DMS153 treated with DMSO at 0.1 percent for 48 hours (cell line): ENCODE results near the gene SEPHS2.
"Not testable (repeated sequence)": the region's sequence is repeated elsewhere in the genome, so short reads cannot be mapped to it uniquely, and the experiment has no call there.

Experiments
- DNase-seq: peaks from one replicate; lab custom pipeline; 2025; ENCODE audit not compliant: unreplicated experiment; lab: John Stamatoyannopoulos, UW

The SEPHS2 gene

GRCh38 chr16:30445408-30446202 lies at the start of gene SEPHS2:
SEPHS2 (minus strand) TSS chr16:30445874; CDS start chr16:30445727, 147 bp downstream.
- DNase-seq: peak; percentile 88

- DNase-seq: no peak
Measured at GRCh38 chr16:30494709-30495108, 49.0 kb upstream of the SEPHS2 start.

- no peak for DNase-seq
Measured at GRCh38 chr16:30493941-30494488, 48.3 kb upstream of the SEPHS2 start.

- DNase-seq: no peak
Measured at GRCh38 chr16:30491744-30492308, 46.2 kb upstream of the SEPHS2 start.

- DNase-seq: no peak
Measured at GRCh38 chr16:30491229-30491628, 45.6 kb upstream of the SEPHS2 start.

- DNase-seq: no peak
Measured at GRCh38 chr16:30490210-30490609, 44.5 kb upstream of the SEPHS2 start.

GRCh38 chr16:30488764-30489605 lies 43.3 kb upstream of the SEPHS2 start:
- DNase-seq: peak; percentile 15

- DNase-seq: no peak
Measured at GRCh38 chr16:30485818-30486436, 40.3 kb upstream of the SEPHS2 start.

- no peak for DNase-seq
Measured at GRCh38 chr16:30484887-30485286, 39.2 kb upstream of the SEPHS2 start.

- DNase-seq: no peak
Measured at GRCh38 chr16:30482366-30482765, 36.7 kb upstream of the SEPHS2 start.

GRCh38 chr16:30481381-30481780 lies 35.7 kb upstream of the SEPHS2 start:
- no peak for DNase-seq

- DNase-seq: no peak
Measured at GRCh38 chr16:30478766-30479478, 33.2 kb upstream of the SEPHS2 start.

- not testable (repeated sequence) for DNase-seq
Measured at GRCh38 chr16:30477773-30478172, 32.1 kb upstream of the SEPHS2 start.

GRCh38 chr16:30476991-30477390 lies 31.3 kb upstream of the SEPHS2 start:
- DNase-seq: no peak

GRCh38 chr16:30474684-30475083 lies 29.0 kb upstream of the SEPHS2 start:
- no peak for DNase-seq

GRCh38 chr16:30474074-30474452 lies 28.4 kb upstream of the SEPHS2 start:
- DNase-seq: no peak

- DNase-seq: no peak
Measured at GRCh38 chr16:30473231-30474073, 27.8 kb upstream of the SEPHS2 start.

- DNase-seq: no peak
Measured at GRCh38 chr16:30472328-30472942, 26.8 kb upstream of the SEPHS2 start, which contains the start of gene ITGAL. ITGAL (plus strand) TSS chr16:30472742; CDS start chr16:30472838, 96 bp downstream.

- DNase-seq: no peak
Measured at GRCh38 chr16:30470632-30470995, 24.9 kb upstream of the SEPHS2 start.
